GM12873 (cell line): ENCODE measurements around the gene GNLY.

Experiments
- TF ChIP-seq, protein P1 (sequence below): IDR thresholded peaks from 2 replicates; pipeline ENCODE4 v1.5.1; 2012; ENCODE audit warnings: low read depth, mild to moderate bottlenecking, moderate library complexity, low read length, control low read depth; ENCODE audit not compliant: insufficient read depth; ENCODE audit errors: missing control alignments

The GNLY gene

DNA sequence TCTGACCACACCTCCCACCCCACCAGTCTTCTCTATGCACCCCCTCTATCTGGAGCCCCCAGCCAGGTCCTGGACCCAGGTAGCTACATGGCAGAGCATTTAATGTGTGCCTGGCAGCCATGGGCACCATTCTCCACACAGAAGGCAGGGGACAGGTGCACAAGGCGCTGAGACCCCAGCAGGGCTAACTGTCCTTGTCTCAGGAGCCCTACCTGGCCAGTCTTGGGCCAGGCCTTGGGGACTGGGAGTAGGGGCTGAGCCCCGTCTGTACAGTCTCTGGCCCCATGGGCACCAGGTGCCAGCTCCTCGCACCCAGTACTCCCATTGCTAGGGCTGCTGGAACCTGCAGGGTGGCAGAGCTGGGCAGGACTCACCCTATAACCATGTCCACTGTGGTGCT lies 2.9 kb downstream of the GNLY start:
- TF ChIP-seq, protein P1, sequence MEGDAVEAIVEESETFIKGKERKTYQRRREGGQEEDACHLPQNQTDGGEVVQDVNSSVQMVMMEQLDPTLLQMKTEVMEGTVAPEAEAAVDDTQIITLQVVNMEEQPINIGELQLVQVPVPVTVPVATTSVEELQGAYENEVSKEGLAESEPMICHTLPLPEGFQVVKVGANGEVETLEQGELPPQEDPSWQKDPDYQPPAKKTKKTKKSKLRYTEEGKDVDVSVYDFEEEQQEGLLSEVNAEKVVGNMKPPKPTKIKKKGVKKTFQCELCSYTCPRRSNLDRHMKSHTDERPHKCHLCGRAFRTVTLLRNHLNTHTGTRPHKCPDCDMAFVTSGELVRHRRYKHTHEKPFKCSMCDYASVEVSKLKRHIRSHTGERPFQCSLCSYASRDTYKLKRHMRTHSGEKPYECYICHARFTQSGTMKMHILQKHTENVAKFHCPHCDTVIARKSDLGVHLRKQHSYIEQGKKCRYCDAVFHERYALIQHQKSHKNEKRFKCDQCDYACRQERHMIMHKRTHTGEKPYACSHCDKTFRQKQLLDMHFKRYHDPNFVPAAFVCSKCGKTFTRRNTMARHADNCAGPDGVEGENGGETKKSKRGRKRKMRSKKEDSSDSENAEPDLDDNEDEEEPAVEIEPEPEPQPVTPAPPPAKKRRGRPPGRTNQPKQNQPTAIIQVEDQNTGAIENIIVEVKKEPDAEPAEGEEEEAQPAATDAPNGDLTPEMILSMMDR, result no peak

DNA sequence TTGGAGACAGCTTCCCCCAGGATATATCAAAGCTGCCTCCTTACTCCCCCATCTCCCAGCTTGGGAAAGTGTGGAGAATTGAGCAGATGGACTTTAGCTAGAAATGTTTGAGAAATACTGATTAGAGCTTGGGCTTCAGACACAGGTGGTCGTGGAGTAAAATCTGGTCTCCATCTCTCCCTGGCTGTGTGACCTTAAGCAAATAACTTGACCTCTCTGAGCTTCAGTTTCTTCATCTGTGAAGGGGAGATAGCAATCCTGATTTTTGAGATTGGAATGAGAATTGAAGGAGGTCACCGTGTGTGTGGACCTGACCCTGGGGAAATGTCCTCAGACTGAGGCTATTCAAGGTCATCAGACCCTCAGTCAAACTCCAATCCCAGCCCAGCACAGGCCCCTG lies 3.6 kb downstream of the GNLY start:
- TF ChIP-seq, protein P1, result no peak

DNA sequence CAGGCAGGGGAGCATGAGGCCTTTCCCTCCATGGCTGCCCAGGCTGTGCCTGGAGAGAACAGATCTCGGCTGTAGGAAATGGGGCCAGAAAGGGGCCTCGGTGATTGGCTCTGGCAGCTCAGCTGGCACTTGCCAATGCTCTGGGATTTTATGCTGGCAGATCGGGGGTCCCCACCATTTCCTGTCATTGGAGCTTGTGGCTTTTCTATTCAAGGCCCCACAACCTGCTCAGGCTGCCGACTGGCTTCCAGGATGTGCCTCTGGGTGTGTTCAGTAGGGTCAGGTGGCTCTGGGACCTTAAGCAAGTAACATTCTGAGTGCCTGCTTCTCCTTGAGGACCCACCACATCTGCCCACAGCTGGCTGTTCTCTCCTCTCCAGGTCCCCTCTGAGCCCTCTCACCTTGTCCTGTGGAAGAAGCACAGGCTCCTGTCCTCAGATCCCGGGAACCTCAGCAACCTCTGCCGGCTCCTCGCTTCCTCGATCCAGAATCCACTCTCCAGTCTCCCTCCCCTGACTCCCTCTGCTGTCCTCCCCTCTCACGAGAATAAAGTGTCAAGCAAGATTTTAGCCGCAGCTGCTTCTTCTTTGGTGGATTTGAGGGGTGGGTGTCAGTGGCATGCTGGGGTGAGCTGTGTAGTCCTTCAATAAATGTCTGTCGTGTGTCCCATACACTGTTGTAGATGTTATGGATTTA lies 4.2 kb downstream of the GNLY start:
- TF ChIP-seq, protein P1, result no peak

DNA sequence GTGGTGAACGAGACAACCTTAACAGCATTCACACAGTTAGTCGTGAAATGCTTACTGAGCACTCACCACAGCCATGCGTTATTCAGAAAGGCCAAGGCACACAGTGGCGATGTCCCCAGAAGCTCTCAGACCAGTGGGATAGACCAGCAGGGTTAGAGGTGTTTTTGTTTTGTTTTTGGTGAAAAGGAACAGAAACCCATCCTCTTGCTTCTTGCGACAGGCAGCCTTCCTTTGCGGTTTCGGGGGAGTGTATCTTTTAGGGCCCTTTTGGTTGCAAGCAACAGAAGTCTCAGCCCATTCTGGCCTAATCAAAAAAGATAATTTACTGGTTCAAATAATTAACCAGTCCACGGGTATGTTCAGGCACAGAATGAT lies 4.7 kb downstream of the GNLY start:
- TF ChIP-seq, protein P1, result no peak

DNA sequence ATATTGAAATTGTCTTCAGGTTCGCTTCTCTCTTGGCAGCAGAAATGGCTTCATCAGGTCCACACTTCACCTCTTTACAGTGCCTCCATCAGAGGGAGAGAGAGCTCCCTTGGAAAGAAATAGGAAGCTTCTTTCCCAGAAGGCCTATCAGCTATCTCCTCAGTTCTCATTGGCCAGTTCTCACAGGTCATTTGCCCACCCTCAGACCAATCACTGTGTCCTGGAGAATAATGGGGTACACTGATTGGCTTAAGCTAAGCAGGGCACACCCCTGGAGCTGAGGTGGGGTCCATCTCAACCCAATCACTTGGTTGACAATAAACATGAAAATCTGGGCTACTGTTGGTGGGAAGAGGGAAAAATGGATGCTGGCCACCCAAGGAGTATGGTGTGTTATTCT lies 5.2 kb downstream of the GNLY start:
- TF ChIP-seq, protein P1, result no peak

DNA sequence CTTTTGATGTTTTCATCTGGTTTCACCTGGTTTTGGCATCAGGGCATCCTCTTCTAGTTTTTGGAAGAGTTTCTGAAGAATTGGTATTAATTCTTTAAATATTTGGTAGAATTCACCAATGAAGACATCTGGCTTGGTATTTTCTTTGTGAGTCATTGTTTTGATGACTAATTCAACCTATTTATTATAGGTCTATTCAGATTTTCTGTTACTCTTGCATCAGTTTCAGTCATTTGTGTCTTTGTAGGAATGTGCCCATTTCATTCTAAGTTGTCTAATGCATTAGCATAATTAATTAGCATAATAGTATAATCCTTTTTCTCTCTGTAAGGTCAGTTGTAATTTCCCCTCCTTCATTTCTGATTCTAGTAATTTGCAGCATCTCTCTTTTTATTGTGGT lies 8.0 kb downstream of the GNLY start:
- TF ChIP-seq, protein P1, result no peak

DNA sequence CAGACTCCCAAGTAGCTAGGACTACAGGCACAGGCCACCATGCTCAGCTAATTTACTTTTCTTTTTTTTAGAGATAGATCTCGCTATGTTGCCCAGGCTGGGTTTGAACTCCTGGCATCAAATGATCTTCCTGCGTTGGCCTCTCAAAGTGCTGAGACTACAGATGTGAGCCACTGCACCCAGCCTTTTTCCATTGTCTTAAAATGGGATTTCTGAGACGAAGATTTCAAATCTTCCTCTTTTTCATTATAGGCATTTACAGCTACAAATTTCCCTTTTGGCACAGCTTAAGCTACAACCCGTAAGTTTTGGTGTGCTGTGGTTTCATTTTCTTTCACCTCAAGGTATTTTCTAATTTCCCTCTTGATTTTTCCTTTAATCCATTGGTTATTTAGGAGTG lies 8.6 kb downstream of the GNLY start:
- TF ChIP-seq, protein P1, result no peak
